GM03348 (cell line): ENCODE data around the gene FMO4.
"Not testable (repeated sequence)": the region's sequence is repeated elsewhere in the genome, so short reads cannot be mapped to it uniquely, and the experiment has no call there.

Experiments used
- DNase-seq: peaks from one replicate; pipeline ENCODE4 v3.0.0; 2012; ENCODE audit warnings: low spot score

The FMO4 gene

GRCh38 chr1:171335964-171336363 lies 22.0 kb downstream of the FMO4 start:
- DNase-seq, result no peak

- DNase-seq, result not testable (repeated sequence)
These were observed 25.4 kb downstream of the FMO4 start for GRCh38 chr1:171339345-171339744.

GRCh38 chr1:171343727-171344472 lies 29.9 kb downstream of the FMO4 start:
- DNase-seq, result no peak

GRCh38 chr1:171344473-171344820 lies 30.5 kb downstream of the FMO4 start:
- no peak for DNase-seq

- no peak for DNase-seq
These were observed 31.6 kb downstream of the FMO4 start for GRCh38 chr1:171345536-171345935.

- no peak for DNase-seq
These were observed 32.9 kb downstream of the FMO4 start for GRCh38 chr1:171346881-171347280.

- no peak for DNase-seq
These were observed 36.6 kb downstream of the FMO4 start for GRCh38 chr1:171350594-171350993.

GRCh38 chr1:171351961-171352360 lies 38.0 kb downstream of the FMO4 start:
- no peak for DNase-seq

GRCh38 chr1:171352554-171352953 lies 38.6 kb downstream of the FMO4 start:
- no peak for DNase-seq

GRCh38 chr1:171355727-171356126 lies 41.7 kb downstream of the FMO4 start:
- DNase-seq, result no peak

- no peak for DNase-seq
These were observed 43.2 kb downstream of the FMO4 start for GRCh38 chr1:171357179-171357578.

GRCh38 chr1:171359355-171359648 lies 45.3 kb downstream of the FMO4 start:
- not testable (repeated sequence) for DNase-seq

GRCh38 chr1:171359731-171360527 lies 45.9 kb downstream of the FMO4 start:
- DNase-seq, result not testable (repeated sequence)

GRCh38 chr1:171366085-171366484 lies 52.1 kb downstream of the FMO4 start:
- DNase-seq, result no peak

GRCh38 chr1:171366816-171367215 lies 52.8 kb downstream of the FMO4 start:
- no peak for DNase-seq

GRCh38 chr1:171367436-171367835 lies 53.5 kb downstream of the FMO4 start:
- DNase-seq, result no peak

- DNase-seq, result no peak
These were observed 58.6 kb downstream of the FMO4 start for GRCh38 chr1:171372418-171373084.

- not testable (repeated sequence) for DNase-seq
These were observed 59.6 kb downstream of the FMO4 start for GRCh38 chr1:171373357-171374122.

- no peak for DNase-seq
These were observed 65.9 kb downstream of the FMO4 start for GRCh38 chr1:171379846-171380245.

- DNase-seq, result no peak
These were observed 67.9 kb downstream of the FMO4 start for GRCh38 chr1:171381866-171382210.

GRCh38 chr1:171384496-171384895 lies 70.5 kb downstream of the FMO4 start:
- no peak for DNase-seq

- DNase-seq, result no peak
These were observed 75.2 kb downstream of the FMO4 start for GRCh38 chr1:171389171-171389570.

- DNase-seq, result not testable (repeated sequence)
These were observed 76.8 kb downstream of the FMO4 start for GRCh38 chr1:171390740-171391139.
